HG03196 (cell line): ENCODE results near the gene ACE2.
"Not testable (repeated sequence)": the region's sequence is repeated elsewhere in the genome, so short reads cannot be mapped to it uniquely, and the experiment has no call there.

Source experiments
- ATAC-seq: cut with Tn5 transposase; IDR thresholded peaks from one replicate; pipeline ENCODE4 v1.9.1; 2021; ENCODE audit not compliant: unreplicated experiment

Gene ACE2

GRCh38 chrX:15600745-15601144, at the start of gene ACE2:
Gene ACE2 (minus strand): TSS chrX:15600960. CDS start chrX:15600911, 49 bp downstream.
- ATAC-seq, result no peak

- not testable (repeated sequence) for ATAC-seq
These were observed 46.8 kb upstream of the ACE2 start for GRCh38 chrX:15647510-15647909.

GRCh38 chrX:15646543-15646942, 45.8 kb upstream of the ACE2 start:
- no peak for ATAC-seq

- no peak for ATAC-seq
These were observed 45.3 kb upstream of the ACE2 start for GRCh38 chrX:15646031-15646430.

- ATAC-seq, result no peak
These were observed 44.5 kb upstream of the ACE2 start for GRCh38 chrX:15645266-15645665.

- no peak for ATAC-seq
These were observed 43.8 kb upstream of the ACE2 start for GRCh38 chrX:15644560-15644872.

GRCh38 chrX:15643786-15644559, 43.2 kb upstream of the ACE2 start:
- ATAC-seq, result no peak

- no peak for ATAC-seq
These were observed 30.9 kb upstream of the ACE2 start for GRCh38 chrX:15631637-15632036.

GRCh38 chrX:15623054-15623453, 22.3 kb upstream of the ACE2 start:
- ATAC-seq, result no peak

GRCh38 chrX:15619053-15619755, 18.4 kb upstream of the ACE2 start:
- no peak for ATAC-seq

- no peak for ATAC-seq
These were observed 16.4 kb upstream of the ACE2 start for GRCh38 chrX:15617111-15617510.

- ATAC-seq, result no peak
These were observed 15.8 kb upstream of the ACE2 start for GRCh38 chrX:15616531-15616930.

GRCh38 chrX:15607067-15607466, 6.3 kb upstream of the ACE2 start:
- no peak for ATAC-seq

- ATAC-seq, result no peak
These were observed 5.4 kb upstream of the ACE2 start for GRCh38 chrX:15606136-15606535.

GRCh38 chrX:15605226-15605625, 4.5 kb upstream of the ACE2 start:
- ATAC-seq, result no peak

- ATAC-seq, result no peak
These were observed 2.0 kb upstream of the ACE2 start for GRCh38 chrX:15602761-15603160.

- no peak for ATAC-seq
These were observed 1.2 kb upstream of the ACE2 start for GRCh38 chrX:15601932-15602331.

- ATAC-seq, result no peak
These were observed 711 bp downstream of the ACE2 start for GRCh38 chrX:15600049-15600448.

- ATAC-seq, result no peak
These were observed 1.3 kb downstream of the ACE2 start for GRCh38 chrX:15599461-15599860.

- no peak for ATAC-seq
These were observed 2.7 kb downstream of the ACE2 start for GRCh38 chrX:15598026-15598425.

GRCh38 chrX:15594371-15594770, 6.4 kb downstream of the ACE2 start:
- no peak for ATAC-seq
